H9 (cell line): ENCODE data around the gene ZBTB16. TPM values are rescaled to one million over a fixed set of nuclear protein-coding genes. Genes with fewer than 3 reads are reported as not detected.

Source experiments
- DNase-seq: peaks from one replicate; pipeline ENCODE4 v3.0.0-alpha.2; 2017
- H2AFZ ChIP-seq: one replicate; pipeline ENCODE4 v1.6.1; 2013; ENCODE audit warnings: mild to moderate bottlenecking, low read length, control low read depth, moderate library complexity
- H2AK5ac ChIP-seq: 2 replicates; pipeline ENCODE4 v1.6.1; 2013; ENCODE audit warnings: low read length, control low read depth, mixed read lengths; ENCODE audit not compliant: insufficient read length
- H2BK120ac ChIP-seq: one replicate; pipeline ENCODE4 v1.6.1; 2013; ENCODE audit warnings: low read depth, mild to moderate bottlenecking, low read length, control low read depth, inconsistent platforms; ENCODE audit not compliant: poor library complexity, severe bottlenecking
- H2BK12ac ChIP-seq: 2 replicates; pipeline ENCODE4 v1.6.1; 2013; ENCODE audit warnings: low read length, control low read depth, mixed read lengths, low read depth; ENCODE audit not compliant: insufficient read length
- H2BK15ac ChIP-seq: 2 replicates; pipeline ENCODE4 v1.6.1; 2013; ENCODE audit warnings: low read depth, low read length, control low read depth
- H2BK20ac ChIP-seq: one replicate; pipeline ENCODE4 v1.6.1; 2013; ENCODE audit warnings: low read depth, mild to moderate bottlenecking, low read length, control low read depth, inconsistent platforms; ENCODE audit not compliant: poor library complexity, severe bottlenecking
- H2BK5ac ChIP-seq: 2 replicates; pipeline ENCODE4 v1.6.1; 2013; ENCODE audit warnings: low read length, control low read depth, mixed read lengths; ENCODE audit not compliant: insufficient read length
- H3K14ac ChIP-seq: 2 replicates; pipeline ENCODE4 v1.6.1; 2013; ENCODE audit warnings: low read length, control low read depth; ENCODE audit not compliant: insufficient read depth
- H3K18ac ChIP-seq: 2 replicates; pipeline ENCODE4 v1.6.1; 2013; ENCODE audit warnings: low read depth, mild to moderate bottlenecking, mixed read lengths, low read length, control low read depth; ENCODE audit not compliant: insufficient read length
- H3K23ac ChIP-seq: 2 replicates; pipeline ENCODE4 v1.6.1; 2013; ENCODE audit warnings: low read length, control low read depth, mixed read lengths, low read depth; ENCODE audit not compliant: insufficient read length
- H3K23me2 ChIP-seq: 2 replicates; pipeline ENCODE4 v1.6.1; 2013; ENCODE audit warnings: low read depth, mild to moderate bottlenecking, mixed read lengths, low read length, control low read depth; ENCODE audit not compliant: insufficient read length, poor library complexity, severe bottlenecking
- H3K27ac ChIP-seq: 2 replicates; pipeline ENCODE4 v1.5.1; 2013; ENCODE audit warnings: low read length, control low read depth, mixed read lengths, low read depth; ENCODE audit not compliant: insufficient read length
- H3K27me3 ChIP-seq: 2 replicates; pipeline ENCODE4 v1.6.1; 2013; ENCODE audit warnings: low read length, control low read depth, inconsistent platforms; ENCODE audit not compliant: insufficient read depth
- H3K4ac ChIP-seq: 2 replicates; pipeline ENCODE4 v1.6.1; 2013; ENCODE audit warnings: low read depth, mild to moderate bottlenecking, control low read depth, inconsistent platforms, low read length, moderate library complexity
- H3K4me1 ChIP-seq: 2 replicates; pipeline ENCODE4 v1.6.1; 2013; ENCODE audit warnings: low read length, control low read depth, inconsistent platforms; ENCODE audit not compliant: insufficient read depth
- H3K4me2 ChIP-seq: 2 replicates; pipeline ENCODE4 v1.6.1; 2013; ENCODE audit warnings: low read length, control low read depth, mixed read lengths; ENCODE audit not compliant: insufficient read length, insufficient read depth
- H3K56ac ChIP-seq: 2 replicates; pipeline ENCODE4 v1.6.1; 2013; ENCODE audit warnings: low read depth, mild to moderate bottlenecking, mixed read lengths, low read length, control low read depth; ENCODE audit not compliant: insufficient read length
- H3K79me1 ChIP-seq: 2 replicates; pipeline ENCODE4 v1.6.1; 2013; ENCODE audit warnings: low read depth, mild to moderate bottlenecking, moderate library complexity, low read length, control low read depth, inconsistent platforms; ENCODE audit not compliant: insufficient read depth, poor library complexity, severe bottlenecking
- H3K79me2 ChIP-seq: 2 replicates; pipeline ENCODE4 v1.6.1; 2013; ENCODE audit warnings: low read length, control low read depth, inconsistent platforms; ENCODE audit not compliant: insufficient read depth
- H3K9ac ChIP-seq: 2 replicates; pipeline ENCODE4 v1.6.1; 2013; ENCODE audit warnings: low read length, control low read depth, mixed read lengths; ENCODE audit not compliant: insufficient read length; ENCODE audit errors: extremely low read depth
- H3K9me3 ChIP-seq: one replicate; pipeline ENCODE4 v1.6.1; 2013; ENCODE audit warnings: low read depth, low read length, inconsistent platforms; ENCODE audit not compliant: control insufficient read depth
- H3T11ph ChIP-seq: one replicate; pipeline ENCODE4 v1.6.1; 2013; ENCODE audit warnings: mild to moderate bottlenecking, low read length, control low read depth, inconsistent platforms
- H4K20me1 ChIP-seq: one replicate; pipeline ENCODE4 v1.6.1; 2013; ENCODE audit not compliant: control insufficient read depth, insufficient read length, insufficient read depth
- H4K5ac ChIP-seq: 2 replicates; pipeline ENCODE4 v1.6.1; 2013; ENCODE audit warnings: low read depth, mild to moderate bottlenecking, mixed read lengths, low read length, control low read depth; ENCODE audit not compliant: insufficient read length
- H4K8ac ChIP-seq: replicated peaks from 2 replicates; pipeline ENCODE4 v1.6.1; 2013; ENCODE audit warnings: low read length, control low read depth, mixed read lengths, low read depth; ENCODE audit not compliant: insufficient read length
- H4K91ac ChIP-seq: 2 replicates; pipeline ENCODE4 v1.6.1; 2013; ENCODE audit warnings: low read depth, mild to moderate bottlenecking, moderate library complexity, mixed read lengths, low read length, control low read depth; ENCODE audit not compliant: insufficient read length
- H3K27ac Mint-ChIP-seq, 3 experiments: 2 replicates in 2 of 3; 3 replicates in 1 of 3; pipeline ENCODE4 v1.8.0; 2020 to 2021; ENCODE audit warnings: mixed read lengths in 3 of 3, mild to moderate bottlenecking in 1 of 3, moderate library complexity in 1 of 3
- H3K27me3 Mint-ChIP-seq: 2 replicates; pipeline ENCODE4 v1.8.0; 2021; ENCODE audit warnings: low read depth, mild to moderate bottlenecking, moderate library complexity, mixed read lengths
- H3K36me3 Mint-ChIP-seq, 3 experiments: 2 replicates in 2 of 3; 3 replicates in 1 of 3; pipeline ENCODE4 v1.8.0; 2020 to 2021; ENCODE audit warnings: low read depth in 3 of 3, mixed read lengths in 3 of 3; ENCODE audit not compliant: insufficient read depth in 1 of 3
- H3K4me1 Mint-ChIP-seq, 2 experiments: 2 replicates each; pipeline ENCODE4 v1.8.0; 2020; ENCODE audit warnings: mixed read lengths in 2 of 2
- H3K4me3 Mint-ChIP-seq, 2 experiments: 2 replicates in 1 of 2; 3 replicates in 1 of 2; pipeline ENCODE4 v1.8.0; 2020 to 2021; ENCODE audit warnings: mild to moderate bottlenecking in 2 of 2, mixed read lengths in 2 of 2, moderate library complexity in 1 of 2
- H3K9me3 Mint-ChIP-seq, 2 experiments: 2 replicates in 1 of 2; 3 replicates in 1 of 2; pipeline ENCODE4 v1.8.0; 2020; ENCODE audit warnings: mild to moderate bottlenecking in 2 of 2, mixed read lengths in 2 of 2, moderate library complexity in 1 of 2
- WGBS: extraction: QIAGEN DNeasy Blood & Tissue Kit; methylation state at CpG from one replicate; pipeline ENCODE4 v1.1.7; 2013; ENCODE audit warnings: missing lambda C conversion rate, low lambda C conversion rate, mixed read lengths; ENCODE audit not compliant: insufficient read length; ENCODE audit errors: extremely low coverage; 5-methylcytosine and 5-hydroxymethylcytosine counted together
- total RNA-seq: library from RNA; stranded (reverse); gene quantifications from 2 replicates; pipeline ENCODE4 v1.2.1, GENCODE V29; 2021
- TF ChIP-seq, protein P1 (sequence below): fragments of 200-600 bp; sonication (generic); conservative IDR thresholded peaks from 3 replicates; pipeline ENCODE4 v1.8.0; 2021; ENCODE audit warnings: antibody characterized with exemption, mild to moderate bottlenecking

The ZBTB16 gene
- total RNA-seq, 1 experiment from 2014 or later = not detected

DNA sequence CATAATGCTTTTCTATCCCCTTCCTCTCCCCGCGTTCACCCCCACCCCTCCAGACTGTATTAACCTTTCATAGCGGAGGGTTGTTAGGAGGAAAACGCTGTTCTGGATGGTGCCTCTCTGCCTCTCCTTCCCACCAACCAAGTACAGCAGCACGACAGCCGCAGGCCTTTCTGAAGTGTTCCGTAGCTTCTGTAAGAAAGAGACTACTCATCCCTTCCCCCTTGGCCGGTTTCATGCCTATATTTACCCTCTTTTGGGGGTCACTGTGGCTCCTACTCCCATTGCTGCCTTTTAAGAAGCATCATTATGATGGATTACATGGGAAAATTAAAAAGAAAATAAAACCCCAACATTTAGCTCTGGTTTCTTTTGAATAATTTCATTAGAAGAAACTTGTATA is 46.5 kb downstream of the ZBTB16 start:
- H3K4me1 ChIP-seq = no peaks in the 10 kb centered on the region

More for the DNA sequence above, 46.5 kb downstream of the ZBTB16 start:
- H4K5ac ChIP-seq = no peak overlapping the region
- no peak overlapping the region for H2AFZ ChIP-seq
- no peak overlapping the region for H2BK12ac ChIP-seq
- H3K9ac ChIP-seq = no peak overlapping the region
- H3K23me2 ChIP-seq = no peaks in the 10 kb centered on the region
- no peak overlapping the region for H4K91ac ChIP-seq
- no peaks in the 10 kb centered on the region for H3K79me2 ChIP-seq
- H3K27ac Mint-ChIP-seq = no peak overlapping the region
- no peak overlapping the region for H4K8ac ChIP-seq
- TF ChIP-seq, protein P1, sequence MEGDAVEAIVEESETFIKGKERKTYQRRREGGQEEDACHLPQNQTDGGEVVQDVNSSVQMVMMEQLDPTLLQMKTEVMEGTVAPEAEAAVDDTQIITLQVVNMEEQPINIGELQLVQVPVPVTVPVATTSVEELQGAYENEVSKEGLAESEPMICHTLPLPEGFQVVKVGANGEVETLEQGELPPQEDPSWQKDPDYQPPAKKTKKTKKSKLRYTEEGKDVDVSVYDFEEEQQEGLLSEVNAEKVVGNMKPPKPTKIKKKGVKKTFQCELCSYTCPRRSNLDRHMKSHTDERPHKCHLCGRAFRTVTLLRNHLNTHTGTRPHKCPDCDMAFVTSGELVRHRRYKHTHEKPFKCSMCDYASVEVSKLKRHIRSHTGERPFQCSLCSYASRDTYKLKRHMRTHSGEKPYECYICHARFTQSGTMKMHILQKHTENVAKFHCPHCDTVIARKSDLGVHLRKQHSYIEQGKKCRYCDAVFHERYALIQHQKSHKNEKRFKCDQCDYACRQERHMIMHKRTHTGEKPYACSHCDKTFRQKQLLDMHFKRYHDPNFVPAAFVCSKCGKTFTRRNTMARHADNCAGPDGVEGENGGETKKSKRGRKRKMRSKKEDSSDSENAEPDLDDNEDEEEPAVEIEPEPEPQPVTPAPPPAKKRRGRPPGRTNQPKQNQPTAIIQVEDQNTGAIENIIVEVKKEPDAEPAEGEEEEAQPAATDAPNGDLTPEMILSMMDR = no peak
- H3K4me2 ChIP-seq = no peak overlapping the region
- H3K79me1 ChIP-seq = no peaks in the 10 kb centered on the region
- H2BK20ac ChIP-seq = no peak overlapping the region
- no peak overlapping the region for H2BK120ac ChIP-seq
- H3K9me3 ChIP-seq = no peaks in the 10 kb centered on the region
- H3K36me3 Mint-ChIP-seq = no peaks in the 10 kb centered on the region
- H3K27me3 Mint-ChIP-seq = peaks cover 14% of the 10 kb centered on the region
- H3T11ph ChIP-seq = no peak overlapping the region
- no peaks in the 10 kb centered on the region for H3K9me3 Mint-ChIP-seq
- no peaks in the 10 kb centered on the region for H4K20me1 ChIP-seq
- no peak overlapping the region for H2BK15ac ChIP-seq
- no peak overlapping the region for H3K4ac ChIP-seq
- no peak overlapping the region for H3K23ac ChIP-seq
- WGBS = no CpG with 5 or more reads among the region's 8 CpGs
- H3K27me3 ChIP-seq = no peaks in the 10 kb centered on the region
- H2AK5ac ChIP-seq = no peak overlapping the region
- peaks cover 12 to 31% of the 10 kb centered on the region in 2 experiments for H3K4me1 Mint-ChIP-seq
- no peak overlapping the region for H3K14ac ChIP-seq
- no peak overlapping the region for H3K27ac ChIP-seq
- H3K18ac ChIP-seq = no peak overlapping the region
- no peak for DNase-seq
- no peak overlapping the region for H3K56ac ChIP-seq
- H2BK5ac ChIP-seq = no peak overlapping the region
- no peak overlapping the region for H3K4me3 Mint-ChIP-seq
